Small intestine (tissue), 7 donors: ENCODE results near the gene NPPC. TPM values are rescaled to one million over a fixed set of nuclear protein-coding genes. Genes with fewer than 3 reads are reported as not detected.

Source experiments
- DNase-seq, 2 donors: peaks; one replicate each; pipeline versions ENCODE4 v3.0.0 to v3.0.0-alpha.2; 2013
- FAIRE-seq: peaks from 2 replicates; lab custom pipeline; 2012; peaks lifted over from hg19 to GRCh38; lab: Jason Lieb, UNC
- H3K27ac ChIP-seq, 3 donors: one replicate each; pipeline ENCODE4 v1.5.1; 2013; ENCODE audit warnings: low read length in 2 of 3, mild to moderate bottlenecking in 2 of 3, control low read depth in 1 of 3, inconsistent platforms in 1 of 3, low read depth in 1 of 3, moderate library complexity in 1 of 3
- H3K27me3 ChIP-seq, 3 donors: one replicate each; pipeline ENCODE4 v1.6.1; 2013; ENCODE audit warnings: low read length in 3 of 3, inconsistent platforms in 1 of 3; ENCODE audit not compliant: control insufficient read depth in 3 of 3, insufficient read depth in 3 of 3
- H3K36me3 ChIP-seq, 3 donors: one replicate each; pipeline ENCODE4 v1.6.1; 2013; ENCODE audit warnings: low read length in 3 of 3, inconsistent platforms in 1 of 3, low read depth in 1 of 3, mild to moderate bottlenecking in 1 of 3, moderate library complexity in 1 of 3; ENCODE audit not compliant: control insufficient read depth in 3 of 3, insufficient read depth in 2 of 3
- H3K4me1 ChIP-seq, 3 donors: one replicate each; pipeline ENCODE4 v1.6.1; 2013; ENCODE audit warnings: low read length in 2 of 3, inconsistent platforms in 1 of 3, low read depth in 1 of 3, mild to moderate bottlenecking in 1 of 3, moderate library complexity in 1 of 3; ENCODE audit not compliant: control insufficient read depth in 3 of 3, insufficient read depth in 2 of 3
- H3K4me3 ChIP-seq, 3 donors: one replicate each; pipeline ENCODE4 v1.5.1; 2013; ENCODE audit warnings: low read length in 3 of 3, control low read depth in 1 of 3, inconsistent platforms in 1 of 3, low read depth in 1 of 3, mild to moderate bottlenecking in 1 of 3, moderate library complexity in 1 of 3
- H3K9me3 ChIP-seq, 2 donors: one replicate each; pipeline ENCODE4 v1.6.1; 2013; ENCODE audit warnings: low read depth in 1 of 2, low read length in 1 of 2; ENCODE audit not compliant: control insufficient read depth in 2 of 2, insufficient read depth in 1 of 2
- WGBS, 3 donors: extraction: QIAGEN DNeasy Blood & Tissue Kit; methylation state at CpG; one replicate each; pipeline ENCODE4 v1.1.7; 2013; 5-methylcytosine and 5-hydroxymethylcytosine counted together
- polyA plus RNA-seq, 4 donors: library from polyadenylated mRNA; stranded (reverse) in 3 of 4; unstranded in 1 of 4; fragments of 200-250 nt in 3 of 4; fragments of 120-200 nt in 1 of 4; gene quantifications; one replicate each; pipeline versions ENCODE4 v1.2.1 to v1.2.3, GENCODE V29; 2013
- donor health status: healthy with polysubstance abuse.
- donor health status: control.
- donor health status: control.
- donor health status: Bipolar disorder and iron deficiency.
- donor health status: healthy.

Gene NPPC
- polyA plus RNA-seq, 4 donors = 0.13 to 0.50 TPM; not detected in 2

DNA sequence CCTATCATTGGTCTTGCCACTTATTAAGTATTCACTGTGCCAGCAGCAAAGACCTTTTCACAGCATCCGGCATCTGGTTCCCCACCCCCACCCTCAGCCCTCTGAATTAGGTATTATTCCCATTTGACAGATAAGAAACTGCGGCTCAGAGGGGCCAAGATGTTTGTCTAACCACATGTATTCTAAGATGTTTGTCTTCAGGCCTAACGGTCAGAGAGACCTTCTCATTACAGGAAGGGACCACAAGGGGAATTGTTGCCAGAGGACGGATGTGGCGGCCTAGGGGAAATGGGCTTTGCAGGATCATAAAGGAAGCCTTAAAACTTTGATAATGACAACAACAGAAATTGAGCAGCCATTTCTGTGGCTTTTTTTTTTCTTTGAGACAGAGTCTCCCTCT lies 16.6 kb downstream of the NPPC start:
- FAIRE-seq (no peak), DNase-seq (no peak)
- Histone ChIP-seq H3K27ac (no peak overlapping the region), H3K27me3 (peaks cover 0 to 12% (median 2%) of the 10 kb centered on the region in 3 donors), H3K36me3 (no peaks in the 10 kb centered on the region), H3K4me1 (no peaks in the 10 kb centered on the region), H3K4me3 (no peak overlapping the region), H3K9me3 (no peaks in the 10 kb centered on the region)
- 54 to 59% (median 57%) methylated on average over 5 of the region's 5 CpGs for WGBS, 3 donors

DNA sequence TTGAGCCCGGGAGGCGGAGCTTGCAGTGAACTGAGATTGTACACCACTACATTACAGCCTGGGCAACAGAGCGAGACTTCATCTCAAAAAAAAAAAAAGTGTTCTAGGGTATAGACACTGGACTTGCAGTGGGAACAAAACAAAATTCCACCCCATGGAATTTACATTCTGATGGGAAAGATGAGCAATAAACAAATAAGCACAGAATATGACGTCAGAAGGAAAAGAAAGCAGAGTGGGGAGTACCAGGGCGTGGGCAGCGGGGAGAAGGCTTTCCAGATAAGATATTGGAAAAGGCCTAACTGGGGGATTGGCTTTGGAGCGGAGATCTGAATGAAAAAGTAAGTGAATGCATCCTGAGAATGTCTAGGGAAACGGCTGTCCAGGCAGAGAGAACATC lies 17.6 kb downstream of the NPPC start:
- Histone ChIP-seq H3K9me3 (no peaks in the 10 kb centered on the region), H3K4me3 (no peak overlapping the region), H3K27me3 (peaks cover 0 to 12% (median 2%) of the 10 kb centered on the region in 3 donors), H3K4me1 (no peaks in the 10 kb centered on the region), H3K36me3 (no peaks in the 10 kb centered on the region), H3K27ac (no peak overlapping the region)
- FAIRE-seq (no peak), DNase-seq (no peak)
- WGBS, 3 donors = 70 to 86% (median 77%) methylated on average over 8 of the region's 8 CpGs

DNA sequence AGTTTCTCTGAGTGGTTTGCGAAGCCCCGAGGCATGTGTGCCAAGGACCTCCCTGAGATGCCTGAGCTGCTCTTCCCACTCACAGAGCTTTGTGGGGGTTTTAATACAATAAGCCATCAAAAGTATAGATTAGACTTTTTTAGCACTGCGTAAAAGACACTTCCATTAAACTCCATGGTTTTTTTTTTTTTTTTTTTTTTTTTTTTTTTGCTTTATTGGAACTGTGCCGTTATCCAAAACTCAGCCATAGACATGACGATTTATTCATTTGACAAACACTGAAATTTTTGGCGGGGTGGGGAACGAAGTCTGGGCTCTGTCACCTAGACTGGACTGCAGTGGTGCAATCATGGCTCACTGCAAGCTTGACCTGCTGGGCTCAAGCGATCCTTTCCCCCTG lies 18.4 kb downstream of the NPPC start:
- no peak overlapping the region for H3K4me3 ChIP-seq
- 84 to 94% (median 91%) methylated on average over 8 of the region's 8 CpGs for WGBS, 3 donors
- FAIRE-seq (no peak), DNase-seq (no peak)
- H3K27ac ChIP-seq = no peak overlapping the region
- no peaks in the 10 kb centered on the region for H3K36me3 ChIP-seq
- H3K27me3 ChIP-seq = peaks cover 0 to 12% (median 2%) of the 10 kb centered on the region in 3 donors
- no peaks in the 10 kb centered on the region for H3K9me3 ChIP-seq
- no peaks in the 10 kb centered on the region for H3K4me1 ChIP-seq

DNA sequence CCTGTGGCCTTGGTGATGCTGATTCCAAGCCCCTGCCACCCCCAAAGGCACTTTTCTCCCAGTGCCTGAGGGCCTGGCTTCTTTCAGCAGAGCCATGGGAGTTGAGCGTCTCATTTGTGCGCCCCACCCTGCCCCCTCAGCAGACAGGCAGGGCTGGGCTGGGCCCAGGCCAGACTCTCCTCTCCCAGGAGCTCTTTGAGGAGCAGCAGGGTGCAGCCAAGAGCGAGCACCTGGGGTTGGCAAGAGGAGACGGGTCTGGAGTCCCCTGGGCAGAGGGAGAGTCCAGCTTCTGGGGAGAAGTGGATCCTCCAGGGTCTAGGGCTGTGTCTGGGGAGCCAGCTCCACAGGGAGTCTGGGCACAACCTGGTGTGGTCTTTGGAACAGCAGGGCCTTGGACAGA lies 21.2 kb downstream of the NPPC start:
- H3K36me3 ChIP-seq = no peaks in the 10 kb centered on the region
- peaks cover 0 to 14% (median 0%) of the 10 kb centered on the region in 3 donors for H3K27me3 ChIP-seq
- no peaks in the 10 kb centered on the region for H3K9me3 ChIP-seq
- no peak for DNase-seq
- H3K4me3 ChIP-seq = no peak overlapping the region
- no peak overlapping the region for H3K27ac ChIP-seq
- WGBS, 3 donors = 63 to 79% (median 64%) methylated on average over 4 of the region's 4 CpGs
- H3K4me1 ChIP-seq = no peaks in the 10 kb centered on the region
- no peak for FAIRE-seq

DNA sequence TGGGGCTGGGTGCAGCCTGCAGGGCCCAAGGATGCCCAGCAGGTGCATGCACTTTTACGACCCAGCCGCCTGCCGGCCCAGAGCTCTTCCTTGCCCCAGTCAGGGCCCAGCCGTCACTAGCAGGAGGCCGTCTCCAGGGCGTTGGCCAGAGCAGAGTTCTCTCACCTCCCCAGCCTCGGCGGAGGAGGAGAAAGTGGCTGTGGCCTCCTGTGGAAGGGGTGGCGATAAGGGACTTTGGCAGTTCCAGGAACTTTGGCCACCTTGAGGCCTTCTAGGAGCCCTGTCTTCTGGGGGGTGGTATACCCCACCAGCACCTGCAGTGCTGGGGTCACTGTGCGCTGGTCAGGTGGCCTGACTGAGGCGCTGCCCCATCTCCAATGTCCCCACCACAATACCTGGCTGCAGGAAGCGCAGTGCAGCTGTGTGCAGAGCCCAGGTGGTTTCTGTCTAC lies 22.0 kb downstream of the NPPC start:
- no peaks in the 10 kb centered on the region for H3K36me3 ChIP-seq
- no peak overlapping the region for H3K4me3 ChIP-seq
- 29 to 72% (median 49%) methylated on average over 12 of the region's 12 CpGs for WGBS, 3 donors
- peak; percentile 48 to 55 for DNase-seq
- H3K27me3 ChIP-seq = peaks cover 0 to 14% (median 0%) of the 10 kb centered on the region in 3 donors
- H3K9me3 ChIP-seq = no peaks in the 10 kb centered on the region
- H3K4me1 ChIP-seq = no peaks in the 10 kb centered on the region
- no peak overlapping the region for H3K27ac ChIP-seq
- FAIRE-seq = no peak

DNA sequence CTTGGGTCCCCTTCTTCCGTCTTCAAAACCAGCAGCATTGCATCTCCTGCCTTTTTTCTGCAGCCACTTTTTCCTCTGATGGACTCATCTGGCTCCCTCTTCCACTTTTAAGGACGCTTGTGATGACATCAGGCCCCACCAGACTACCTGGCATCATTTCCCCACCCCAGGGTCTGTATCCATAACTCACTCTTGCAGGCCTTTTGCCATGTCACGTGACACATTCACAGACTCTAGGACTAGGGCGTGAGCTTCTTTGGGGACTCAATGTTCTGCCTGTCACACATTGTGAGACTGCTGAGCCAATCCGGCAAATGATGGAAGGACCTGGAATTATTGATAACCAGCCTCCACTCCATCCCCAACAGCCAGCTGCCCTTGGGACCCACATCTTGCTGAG lies 23.6 kb downstream of the NPPC start:
- H3K4me3 ChIP-seq = no peak overlapping the region
- no peaks in the 10 kb centered on the region for H3K4me1 ChIP-seq
- no peak overlapping the region for H3K27ac ChIP-seq
- no peaks in the 10 kb centered on the region for H3K9me3 ChIP-seq
- H3K27me3 ChIP-seq = peaks cover 0 to 14% (median 0%) of the 10 kb centered on the region in 3 donors
- no peaks in the 10 kb centered on the region for H3K36me3 ChIP-seq
- 82 to 88% (median 84%) methylated on average over 5 of the region's 5 CpGs for WGBS, 3 donors
- no peak for FAIRE-seq
- DNase-seq = no peak

DNA sequence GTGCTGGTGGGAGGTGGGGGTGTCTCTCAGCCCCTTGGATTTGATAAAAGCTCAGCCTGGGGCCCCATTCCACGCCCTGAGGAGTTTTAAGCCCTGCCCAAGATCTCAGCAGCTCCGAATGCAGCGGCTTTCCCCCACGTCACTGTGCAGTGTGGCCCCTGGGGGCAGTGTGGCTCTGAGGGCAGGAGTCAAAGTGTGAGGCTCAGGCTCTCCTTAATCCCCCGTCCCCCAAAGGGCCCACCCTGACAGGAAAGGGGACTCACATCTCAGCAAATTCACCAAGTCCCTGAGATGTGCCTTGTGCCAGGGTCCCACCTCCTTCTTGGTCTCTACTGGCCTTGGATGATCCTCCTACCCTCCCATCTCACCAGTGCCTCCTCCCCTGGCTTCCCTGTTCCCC lies 25.2 kb downstream of the NPPC start:
- no peak overlapping the region for H3K27ac ChIP-seq
- H3K4me1 ChIP-seq = no peaks in the 10 kb centered on the region
- no peaks in the 10 kb centered on the region for H3K36me3 ChIP-seq
- 71 to 79% (median 75%) methylated on average over 5 of the region's 5 CpGs for WGBS, 3 donors
- DNase-seq = no peak
- H3K27me3 ChIP-seq = peaks cover 0 to 10% (median 0%) of the 10 kb centered on the region in 3 donors
- H3K4me3 ChIP-seq = no peak overlapping the region
- no peak for FAIRE-seq
- H3K9me3 ChIP-seq = no peaks in the 10 kb centered on the region

DNA sequence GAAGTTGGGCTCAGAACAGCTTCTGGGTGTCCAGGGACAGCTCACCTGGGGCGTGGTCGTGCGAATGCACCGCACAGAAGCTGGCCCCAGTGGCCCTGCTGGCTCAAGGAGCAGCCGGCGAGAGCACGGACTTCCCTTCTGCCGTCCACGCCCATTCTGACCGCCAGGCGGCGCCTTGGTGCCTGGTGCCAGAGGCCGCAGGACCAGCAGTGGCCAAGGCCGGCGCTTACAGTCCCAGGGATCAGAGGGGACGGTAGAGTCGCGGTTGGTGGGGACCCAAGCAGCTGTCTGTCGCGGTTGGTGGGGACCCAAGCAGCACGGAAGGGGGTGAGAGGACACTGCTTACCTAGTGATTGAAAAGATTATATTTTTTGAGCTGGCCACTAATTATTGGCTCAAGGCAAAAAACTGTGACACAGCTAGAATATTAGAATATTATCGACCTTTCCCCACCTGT lies 25.7 kb downstream of the NPPC start:
- Histone ChIP-seq H3K9me3 (no peaks in the 10 kb centered on the region), H3K27me3 (peaks cover 0 to 10% (median 0%) of the 10 kb centered on the region in 3 donors), H3K36me3 (no peaks in the 10 kb centered on the region), H3K4me1 (no peaks in the 10 kb centered on the region), H3K4me3 (no peak overlapping the region), H3K27ac (no peak overlapping the region)
- 14 to 18% (median 15%) methylated on average over 22 of the region's 22 CpGs for WGBS, 3 donors
- DNase-seq (peak; percentile 69 to 81), FAIRE-seq (no peak)
